HepG2 (cell line): ENCODE data around the gene ALDH3A1.

Source experiments
- CBFB ChIP-seq: sonication (generic); formaldehyde crosslinking; IDR thresholded peaks from 2 replicates; pipeline ENCODE4 v1.4.0; 2020; ENCODE audit warnings: missing genetic modification reagents
- POLR2A ChIP-seq, 2 experiments: IDR thresholded peaks; 2 replicates each; pipeline ENCODE4 v1.6.1; 2011; ENCODE audit warnings: low read depth in 2 of 2, low read length in 2 of 2, mild to moderate bottlenecking in 1 of 2, moderate library complexity in 1 of 2; ENCODE audit not compliant: insufficient read depth in 1 of 2
- POLR2AphosphoS5 ChIP-seq: IDR thresholded peaks from 2 replicates; pipeline ENCODE4 v1.6.1; 2012; ENCODE audit warnings: low read depth, low read length
- SMARCE1 ChIP-seq: fragments of 450-650 bp; IDR thresholded peaks from 2 replicates; pipeline ENCODE4 v1.6.1; 2017; ENCODE audit warnings: borderline replicate concordance
- SYNCRIP ChIP-seq: fragments of 200-400 bp; formaldehyde crosslinking; IDR thresholded peaks from 2 replicates; pipeline ENCODE4 v1.6.1; 2018; ENCODE audit warnings: mild to moderate bottlenecking, low read depth, low read length; ENCODE audit not compliant: insufficient read depth
- ZFP37 ChIP-seq: sonication (generic); formaldehyde crosslinking; IDR thresholded peaks from 2 replicates; pipeline ENCODE4 v1.4.0; 2020; ENCODE audit warnings: missing genetic modification reagents, borderline replicate concordance
- ZNF614 ChIP-seq: IDR thresholded peaks from 2 replicates; pipeline ENCODE4 v1.6.1; 2018; ENCODE audit warnings: missing biosample characterization, missing genetic modification reagents, inconsistent platforms, borderline replicate concordance
- TF ChIP-seq, protein P1 (sequence below): IDR thresholded peaks from 2 replicates; pipeline ENCODE4 v1.6.1; 2012; ENCODE audit warnings: inconsistent platforms
- TF ChIP-seq, protein P2 (sequence below): sonication (generic); formaldehyde crosslinking; IDR thresholded peaks from 2 replicates; pipeline ENCODE4 v1.5.0; 2020; ENCODE audit warnings: mild to moderate bottlenecking, missing genetic modification reagents, moderate library complexity
- TF ChIP-seq, protein P3 (sequence below): sonication (generic); formaldehyde crosslinking; IDR thresholded peaks from 2 replicates; pipeline ENCODE4 v1.4.0; 2020; ENCODE audit warnings: missing genetic modification reagents, borderline replicate concordance

DNA sequence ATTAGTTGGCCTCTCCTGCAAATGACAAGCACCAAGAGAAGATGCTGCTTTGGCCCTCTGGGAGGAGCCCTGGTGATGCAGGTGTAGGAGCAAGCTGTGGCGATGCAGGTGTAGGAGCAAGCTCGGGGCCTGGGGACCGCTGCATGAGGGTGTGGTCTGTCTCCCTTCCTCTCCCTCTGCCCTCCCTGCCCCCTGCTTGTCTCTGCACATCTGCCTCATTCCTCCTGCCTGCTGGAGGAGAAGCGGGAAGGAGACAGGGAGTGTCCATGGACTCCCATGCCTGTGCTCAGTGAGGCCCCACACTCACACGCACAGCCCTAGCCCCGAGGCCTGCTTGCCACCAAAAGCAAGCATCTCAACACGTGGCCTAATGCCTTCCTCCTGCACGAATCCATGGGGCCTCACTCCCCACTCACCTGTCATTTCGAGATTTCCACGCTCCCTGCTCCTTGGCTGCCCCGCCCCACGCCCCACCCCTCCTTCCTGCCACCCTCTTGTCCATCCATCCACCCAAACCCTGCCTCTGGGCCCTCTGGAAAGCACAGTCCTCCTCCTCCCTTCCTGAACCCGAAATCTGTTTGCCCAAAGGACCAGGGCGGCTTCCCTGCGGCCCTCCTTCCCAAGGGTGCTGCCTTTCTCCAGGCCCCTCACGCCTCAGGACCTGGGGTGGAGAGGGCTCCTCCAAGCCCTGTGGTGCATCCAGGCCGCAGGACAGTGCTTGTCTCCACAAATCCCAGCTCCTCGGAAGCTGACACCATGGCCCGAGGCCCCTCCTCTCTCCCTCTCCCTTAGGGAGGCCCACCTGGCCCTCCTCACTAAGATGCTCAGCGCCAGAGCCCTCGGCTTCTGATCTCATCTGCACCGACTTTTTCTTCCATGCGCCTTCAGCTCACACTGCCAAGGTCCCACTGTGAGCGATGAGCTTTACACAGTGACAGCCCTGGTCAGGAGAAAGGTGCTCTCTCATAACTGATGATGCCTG is 11.8 kb upstream of the ALDH3A1 start:
- TF ChIP-seq SYNCRIP (no peak), POLR2A (IDR thresholded peaks at IDR 0.05; ENCODE audit: insufficient read depth in 1 of 2, low read depth in 2 of 2, low read length in 2 of 2) (no peak), ZNF614 (CRISPR knock-in tag) (no peak), CBFB (no peak), POLR2AphosphoS5 (no peak), SMARCE1 (no peak), ZFP37 (CRISPR knock-in tag) (no peak)
- TF ChIP-seq, protein P1, sequence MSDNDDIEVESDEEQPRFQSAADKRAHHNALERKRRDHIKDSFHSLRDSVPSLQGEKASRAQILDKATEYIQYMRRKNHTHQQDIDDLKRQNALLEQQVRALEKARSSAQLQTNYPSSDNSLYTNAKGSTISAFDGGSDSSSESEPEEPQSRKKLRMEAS, result no peak
- TF ChIP-seq, protein P2, sequence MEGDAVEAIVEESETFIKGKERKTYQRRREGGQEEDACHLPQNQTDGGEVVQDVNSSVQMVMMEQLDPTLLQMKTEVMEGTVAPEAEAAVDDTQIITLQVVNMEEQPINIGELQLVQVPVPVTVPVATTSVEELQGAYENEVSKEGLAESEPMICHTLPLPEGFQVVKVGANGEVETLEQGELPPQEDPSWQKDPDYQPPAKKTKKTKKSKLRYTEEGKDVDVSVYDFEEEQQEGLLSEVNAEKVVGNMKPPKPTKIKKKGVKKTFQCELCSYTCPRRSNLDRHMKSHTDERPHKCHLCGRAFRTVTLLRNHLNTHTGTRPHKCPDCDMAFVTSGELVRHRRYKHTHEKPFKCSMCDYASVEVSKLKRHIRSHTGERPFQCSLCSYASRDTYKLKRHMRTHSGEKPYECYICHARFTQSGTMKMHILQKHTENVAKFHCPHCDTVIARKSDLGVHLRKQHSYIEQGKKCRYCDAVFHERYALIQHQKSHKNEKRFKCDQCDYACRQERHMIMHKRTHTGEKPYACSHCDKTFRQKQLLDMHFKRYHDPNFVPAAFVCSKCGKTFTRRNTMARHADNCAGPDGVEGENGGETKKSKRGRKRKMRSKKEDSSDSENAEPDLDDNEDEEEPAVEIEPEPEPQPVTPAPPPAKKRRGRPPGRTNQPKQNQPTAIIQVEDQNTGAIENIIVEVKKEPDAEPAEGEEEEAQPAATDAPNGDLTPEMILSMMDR, result no peak
- TF ChIP-seq, protein P3, sequence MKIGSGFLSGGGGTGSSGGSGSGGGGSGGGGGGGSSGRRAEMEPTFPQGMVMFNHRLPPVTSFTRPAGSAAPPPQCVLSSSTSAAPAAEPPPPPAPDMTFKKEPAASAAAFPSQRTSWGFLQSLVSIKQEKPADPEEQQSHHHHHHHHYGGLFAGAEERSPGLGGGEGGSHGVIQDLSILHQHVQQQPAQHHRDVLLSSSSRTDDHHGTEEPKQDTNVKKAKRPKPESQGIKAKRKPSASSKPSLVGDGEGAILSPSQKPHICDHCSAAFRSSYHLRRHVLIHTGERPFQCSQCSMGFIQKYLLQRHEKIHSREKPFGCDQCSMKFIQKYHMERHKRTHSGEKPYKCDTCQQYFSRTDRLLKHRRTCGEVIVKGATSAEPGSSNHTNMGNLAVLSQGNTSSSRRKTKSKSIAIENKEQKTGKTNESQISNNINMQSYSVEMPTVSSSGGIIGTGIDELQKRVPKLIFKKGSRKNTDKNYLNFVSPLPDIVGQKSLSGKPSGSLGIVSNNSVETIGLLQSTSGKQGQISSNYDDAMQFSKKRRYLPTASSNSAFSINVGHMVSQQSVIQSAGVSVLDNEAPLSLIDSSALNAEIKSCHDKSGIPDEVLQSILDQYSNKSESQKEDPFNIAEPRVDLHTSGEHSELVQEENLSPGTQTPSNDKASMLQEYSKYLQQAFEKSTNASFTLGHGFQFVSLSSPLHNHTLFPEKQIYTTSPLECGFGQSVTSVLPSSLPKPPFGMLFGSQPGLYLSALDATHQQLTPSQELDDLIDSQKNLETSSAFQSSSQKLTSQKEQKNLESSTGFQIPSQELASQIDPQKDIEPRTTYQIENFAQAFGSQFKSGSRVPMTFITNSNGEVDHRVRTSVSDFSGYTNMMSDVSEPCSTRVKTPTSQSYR (CRISPR knock-in tag), result no peak
